NT2/D1 (cell line): ENCODE measurements around the gene SHFL.

Experiments used
- DNase-seq: peaks from one replicate; pipeline ENCODE4 v3.0.0-alpha.2; 2011; ENCODE audit warnings: low read depth, low spot score
- H3K27me3 ChIP-seq: 2 replicates; pipeline ENCODE4 v1.6.0; 2011; ENCODE audit warnings: mild to moderate bottlenecking; ENCODE audit not compliant: insufficient read length, insufficient read depth
- H3K36me3 ChIP-seq: 2 replicates; pipeline ENCODE4 v1.6.1; 2011; ENCODE audit warnings: mild to moderate bottlenecking, low read length, mixed read lengths; ENCODE audit not compliant: insufficient read depth, insufficient read length
- H3K4me1 ChIP-seq: 2 replicates; pipeline ENCODE4 v1.5.1; 2011; ENCODE audit not compliant: insufficient read depth, insufficient read length
- H3K4me3 ChIP-seq: 2 replicates; pipeline ENCODE4 v1.5.1; 2011; ENCODE audit warnings: low read depth; ENCODE audit not compliant: insufficient read length
- H3K9ac ChIP-seq: 2 replicates; pipeline ENCODE4 v1.6.0; 2011; ENCODE audit warnings: low read depth; ENCODE audit not compliant: insufficient read length
- H3K9me3 ChIP-seq: 2 replicates; pipeline ENCODE4 v1.5.1; 2011; ENCODE audit warnings: mild to moderate bottlenecking, low read length; ENCODE audit not compliant: insufficient read depth
- SUZ12 ChIP-seq: IDR thresholded peaks from 2 replicates; pipeline ENCODE4 v1.6.1; 2011; ENCODE audit not compliant: insufficient read length, insufficient read depth; ENCODE audit errors: extremely low read depth
- YY1 ChIP-seq: IDR thresholded peaks from 2 replicates; pipeline ENCODE4 v1.6.1; 2011; ENCODE audit not compliant: insufficient read length, insufficient read depth
- ZNF274 ChIP-seq: IDR thresholded peaks from 2 replicates; pipeline ENCODE4 v1.6.1; 2011; ENCODE audit warnings: mild to moderate bottlenecking, low read depth, low read length

The SHFL gene

DNA sequence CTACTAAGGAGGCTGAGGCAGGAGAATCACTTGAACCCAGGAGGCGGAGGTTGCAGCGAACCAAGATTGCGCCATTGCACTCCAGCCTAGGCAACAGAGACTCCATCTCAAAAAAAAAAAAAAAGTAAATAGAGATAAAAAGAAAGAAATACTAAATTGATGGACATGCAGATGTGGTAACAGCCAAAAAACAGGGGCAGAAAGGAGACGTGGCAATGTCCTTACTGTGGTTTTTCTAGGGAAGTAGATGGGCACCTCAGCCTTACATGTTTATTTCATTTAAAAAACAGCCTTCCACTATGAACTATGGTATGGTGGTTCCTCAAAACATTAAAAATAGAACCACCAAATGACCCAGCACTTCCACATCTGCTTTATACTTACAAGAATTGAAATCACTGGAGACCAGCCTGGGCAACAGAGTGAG lies 40.1 kb downstream of the SHFL start:
- H3K4me1 ChIP-seq = no peaks in the 10 kb centered on the region
- no peak overlapping the region for H3K4me3 ChIP-seq
- no peak for TF ChIP-seq YY1
- TF ChIP-seq SUZ12 = no peak
- TF ChIP-seq ZNF274 = no peak
- no peak overlapping the region for H3K9ac ChIP-seq
- DNase-seq = no peak
- no peaks in the 10 kb centered on the region for H3K9me3 ChIP-seq
- H3K36me3 ChIP-seq = peaks cover 36% of the 10 kb centered on the region
- no peaks in the 10 kb centered on the region for H3K27me3 ChIP-seq

DNA sequence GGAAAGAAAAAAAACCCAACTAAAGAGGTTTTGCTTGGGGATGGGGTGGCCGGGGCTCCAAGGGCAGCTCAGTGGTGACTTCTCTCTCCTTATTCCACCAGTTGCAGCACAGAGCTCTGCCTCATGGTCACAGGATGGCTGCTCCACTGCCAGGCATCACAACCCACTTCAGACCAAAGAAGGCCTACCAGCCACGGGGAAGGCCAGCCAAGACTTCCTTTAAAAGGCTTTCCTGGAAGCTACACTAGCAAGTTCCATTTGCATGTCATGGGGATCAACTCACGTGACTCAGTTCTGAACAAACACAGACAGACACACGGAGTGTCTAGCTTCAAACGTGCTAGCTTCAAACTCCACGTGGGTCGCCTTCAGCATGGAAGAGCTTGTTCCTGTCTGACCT lies 46.8 kb downstream of the SHFL start:
- DNase-seq = no peak
- no peak overlapping the region for H3K4me3 ChIP-seq
- H3K9ac ChIP-seq = no peak overlapping the region
- peaks cover 89% of the 10 kb centered on the region for H3K36me3 ChIP-seq
- no peaks in the 10 kb centered on the region for H3K27me3 ChIP-seq
- peaks cover 4% of the 10 kb centered on the region for H3K4me1 ChIP-seq
- TF ChIP-seq ZNF274 = no peak
- TF ChIP-seq SUZ12 = no peak
- TF ChIP-seq YY1 = no peak
- H3K9me3 ChIP-seq = no peaks in the 10 kb centered on the region

DNA sequence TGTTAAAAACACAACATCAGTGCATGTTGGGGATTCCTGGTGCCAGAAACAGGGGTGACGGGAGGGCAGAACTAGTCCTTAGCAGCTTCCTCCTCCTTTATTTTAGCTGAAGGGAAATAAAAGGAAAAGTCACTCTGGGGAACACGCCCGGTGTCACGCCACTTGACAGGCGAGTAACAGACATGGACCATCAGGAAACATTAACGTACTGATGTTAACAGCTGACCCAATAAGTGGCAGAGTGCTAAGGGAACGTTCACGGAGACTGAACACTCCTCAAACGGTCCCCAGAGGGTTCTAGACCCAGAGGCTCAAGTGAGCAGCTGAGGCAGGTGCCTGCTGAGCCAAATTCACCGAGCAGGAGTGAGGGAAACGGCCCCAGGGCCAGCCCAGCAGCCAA lies 47.5 kb downstream of the SHFL start:
- Histone ChIP-seq H3K9ac (no peak overlapping the region), H3K9me3 (no peaks in the 10 kb centered on the region), H3K4me1 (peaks cover 7% of the 10 kb centered on the region), H3K4me3 (no peak overlapping the region), H3K27me3 (no peaks in the 10 kb centered on the region), H3K36me3 (peaks cover 90% of the 10 kb centered on the region)
- no peak for DNase-seq
- no peak for TF ChIP-seq SUZ12
- TF ChIP-seq ZNF274 = no peak
- no peak for TF ChIP-seq YY1

DNA sequence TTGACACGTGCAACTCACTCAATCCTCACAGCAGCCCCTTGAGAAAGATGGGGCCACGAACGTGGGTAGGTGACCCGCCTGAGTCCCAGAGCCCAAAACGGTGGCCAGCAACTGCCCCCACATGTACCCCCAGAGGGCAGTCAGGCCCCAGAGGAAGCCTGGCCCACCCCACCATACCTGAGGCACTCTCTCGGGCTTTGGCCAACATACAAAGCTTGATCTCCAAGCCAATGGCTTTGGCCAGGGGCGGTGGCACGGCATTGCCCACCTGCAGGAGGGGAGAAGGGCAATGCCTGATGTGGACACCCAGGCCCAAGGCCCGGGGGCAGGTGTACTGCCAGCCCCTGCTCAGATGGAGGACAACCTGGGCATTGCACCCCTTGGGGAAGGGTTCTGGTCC lies 47.9 kb downstream of the SHFL start:
- Histone ChIP-seq H3K36me3 (peaks cover 92% of the 10 kb centered on the region), H3K9me3 (no peaks in the 10 kb centered on the region), H3K9ac (no peak overlapping the region), H3K27me3 (no peaks in the 10 kb centered on the region), H3K4me3 (no peak overlapping the region), H3K4me1 (peaks cover 7% of the 10 kb centered on the region)
- no peak for DNase-seq
- TF ChIP-seq SUZ12 = no peak
- TF ChIP-seq YY1 = no peak
- no peak for TF ChIP-seq ZNF274

DNA sequence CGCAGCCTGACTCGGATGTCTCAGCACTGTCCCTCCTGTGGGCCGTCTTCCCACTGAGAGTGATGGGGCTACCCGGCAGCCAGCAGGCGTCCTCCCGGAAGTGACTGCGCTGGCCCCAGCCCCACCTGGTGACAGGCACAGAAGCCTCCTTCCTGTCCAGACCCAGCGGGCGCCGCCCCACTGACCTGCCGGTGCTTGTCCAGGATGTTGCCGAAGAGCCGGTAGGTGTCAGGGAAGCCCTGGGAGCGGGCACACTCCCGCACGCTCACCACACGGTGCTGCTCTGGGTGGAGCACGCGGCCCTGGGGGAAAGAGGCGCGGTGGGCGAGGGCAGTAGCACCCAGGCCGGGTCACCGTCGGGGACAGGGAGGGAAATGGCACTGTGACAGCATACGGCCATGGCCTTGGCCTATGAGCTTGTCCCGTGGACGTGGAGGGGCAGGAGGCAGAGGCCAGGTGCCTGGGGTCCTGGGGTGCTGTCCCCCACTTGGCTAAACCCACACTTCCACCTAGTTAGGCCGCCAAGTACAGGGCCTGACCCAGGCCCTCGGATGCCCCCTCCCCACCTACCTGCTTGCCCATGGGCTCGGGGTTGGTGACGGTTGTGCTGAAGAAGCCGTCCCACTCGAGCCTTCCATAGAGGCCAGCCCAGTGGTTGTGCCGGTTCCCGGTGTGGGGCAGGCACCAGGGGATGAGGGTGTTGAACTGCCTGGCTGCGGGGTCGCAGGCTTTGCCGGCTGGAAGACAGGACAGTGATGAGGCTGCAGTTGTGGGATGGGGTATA lies 49.6 kb downstream of the SHFL start:
- no peaks in the 10 kb centered on the region for H3K9me3 ChIP-seq
- no peaks in the 10 kb centered on the region for H3K27me3 ChIP-seq
- no peak overlapping the region for H3K4me3 ChIP-seq
- H3K9ac ChIP-seq = no peak overlapping the region
- peaks cover 95% of the 10 kb centered on the region for H3K36me3 ChIP-seq
- H3K4me1 ChIP-seq = peaks cover 7% of the 10 kb centered on the region
- DNase-seq = no peak
- TF ChIP-seq YY1 = no peak
- TF ChIP-seq ZNF274 = no peak
- no peak for TF ChIP-seq SUZ12

DNA sequence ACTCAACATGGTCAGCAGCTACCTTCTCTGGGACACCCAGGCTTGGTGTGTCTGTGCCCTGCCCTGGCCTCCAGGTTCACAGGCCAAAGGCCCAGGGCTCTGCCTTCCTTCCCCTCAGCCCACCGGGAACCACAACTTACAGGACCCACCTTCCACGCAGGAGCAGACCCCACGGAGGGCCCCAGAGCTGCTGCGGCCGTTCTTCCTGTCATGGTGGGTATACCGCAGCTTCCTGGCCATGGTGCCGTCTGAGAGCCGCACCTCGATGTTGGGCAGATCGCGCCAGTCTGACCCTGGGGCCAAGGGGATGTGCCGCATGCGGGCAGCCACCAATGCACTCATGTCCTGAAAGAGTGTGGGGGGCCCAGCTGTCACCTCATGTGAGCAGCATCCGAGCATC lies 50.8 kb downstream of the SHFL start:
- no peak overlapping the region for H3K9ac ChIP-seq
- TF ChIP-seq SUZ12 = no peak
- TF ChIP-seq YY1 = no peak
- no peak for TF ChIP-seq ZNF274
- no peak overlapping the region for H3K4me3 ChIP-seq
- H3K9me3 ChIP-seq = no peaks in the 10 kb centered on the region
- peaks cover 7% of the 10 kb centered on the region for H3K4me1 ChIP-seq
- peaks cover 96% of the 10 kb centered on the region for H3K36me3 ChIP-seq
- H3K27me3 ChIP-seq = no peaks in the 10 kb centered on the region
- DNase-seq = no peak

DNA sequence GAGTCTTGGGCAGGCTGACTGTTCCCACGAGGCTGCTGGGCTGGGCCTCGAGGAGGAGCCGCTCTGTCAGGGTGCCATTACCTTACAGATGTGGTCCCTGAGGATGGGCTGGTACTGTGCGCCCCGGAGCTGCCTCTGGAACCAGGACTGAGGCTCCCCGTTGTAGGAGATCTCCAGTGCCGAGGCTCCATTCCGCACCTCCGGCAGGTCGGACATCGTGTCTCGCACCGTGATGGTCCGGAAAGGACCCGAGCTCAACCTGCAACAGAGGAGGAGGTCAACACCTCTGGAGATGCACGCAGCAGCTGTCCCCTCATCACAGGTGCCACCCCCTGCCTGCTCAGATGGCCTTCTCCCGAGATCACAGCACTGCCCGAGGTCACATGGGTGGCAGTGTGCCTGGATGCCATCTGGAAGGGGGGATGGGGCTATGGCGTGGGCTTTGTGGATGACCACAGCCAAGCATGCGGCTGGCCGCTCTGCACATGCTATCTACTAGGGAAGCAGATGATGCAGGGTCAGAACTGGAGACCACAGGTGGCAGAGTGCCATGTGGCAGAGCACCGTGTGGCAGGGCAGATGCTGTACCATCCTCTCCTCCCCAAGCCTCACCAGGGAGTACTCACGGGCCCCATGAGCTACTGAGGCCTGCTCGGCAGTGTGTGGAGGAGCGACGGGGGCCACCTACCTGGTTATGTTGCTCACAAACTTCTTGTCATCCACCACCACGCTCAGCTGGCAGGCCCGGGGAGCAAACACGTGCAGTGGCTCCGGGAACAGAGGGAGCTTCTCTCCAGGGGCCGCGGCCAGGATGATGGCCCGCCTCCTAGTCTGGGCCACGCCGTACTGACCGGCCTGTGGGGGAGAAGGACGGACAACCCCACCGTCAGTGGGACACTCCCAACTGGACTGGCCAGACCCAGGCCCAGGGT lies 51.9 kb downstream of the SHFL start:
- TF ChIP-seq SUZ12 (no peak), YY1 (no peak), ZNF274 (no peak)
- DNase-seq = no peak
- peaks cover 98% of the 10 kb centered on the region for H3K36me3 ChIP-seq
- no peaks in the 10 kb centered on the region for H3K27me3 ChIP-seq
- peaks cover 7% of the 10 kb centered on the region for H3K4me1 ChIP-seq
- no peaks in the 10 kb centered on the region for H3K9me3 ChIP-seq
- H3K9ac ChIP-seq = no peak overlapping the region
- H3K4me3 ChIP-seq = no peak overlapping the region
